ENCODE data around the gene CLDN18.

The CLDN18 gene

GRCh38 chr3:138038725-138039462, 28.9 kb downstream of the CLDN18 start:
- H3K27me3 ChIP-seq (ENCODE audit: insufficient read depth, insufficient read length): no peaks in the 10 kb centered on the region
- no peaks in the 10 kb centered on the region for H3K36me3 ChIP-seq (ENCODE audit: insufficient read depth, insufficient read length, low read length)
- no peak for TF ChIP-seq ZNF274 (IDR thresholded peaks at IDR 0.05; ENCODE audit: low read depth, low read length)
- TF ChIP-seq SUZ12 (IDR thresholded peaks at IDR 0.05; ENCODE audit: extremely low read depth, insufficient read depth, insufficient read length): no peak
- TF ChIP-seq YY1 (IDR thresholded peaks at IDR 0.05; ENCODE audit: insufficient read depth, insufficient read length): no peak
- DNase-seq (ENCODE audit: low read depth, low spot score): no peak
- no peaks in the 10 kb centered on the region for H3K4me1 ChIP-seq (ENCODE audit: insufficient read depth, insufficient read length)
- H3K9me3 ChIP-seq (ENCODE audit: insufficient read depth, low read length): no peaks in the 10 kb centered on the region
- H3K9ac ChIP-seq (ENCODE audit: insufficient read length, low read depth): no peak overlapping the region
- H3K4me3 ChIP-seq (ENCODE audit: insufficient read length, low read depth): no peak overlapping the region

- no peaks in the 10 kb centered on the region for H3K27me3 ChIP-seq (ENCODE audit: insufficient read depth, insufficient read length)
- no peaks in the 10 kb centered on the region for H3K9me3 ChIP-seq (ENCODE audit: insufficient read depth, low read length)
- TF ChIP-seq SUZ12 (IDR thresholded peaks at IDR 0.05; ENCODE audit: extremely low read depth, insufficient read depth, insufficient read length) (no peak), YY1 (IDR thresholded peaks at IDR 0.05; ENCODE audit: insufficient read depth, insufficient read length) (no peak), ZNF274 (IDR thresholded peaks at IDR 0.05; ENCODE audit: low read depth, low read length) (no peak)
- no peak for DNase-seq (ENCODE audit: low read depth, low spot score)
- H3K36me3 ChIP-seq (ENCODE audit: insufficient read depth, insufficient read length, low read length): peaks cover 5% of the 10 kb centered on the region
- H3K9ac ChIP-seq (ENCODE audit: insufficient read length, low read depth): no peak overlapping the region
- no peak overlapping the region for H3K4me3 ChIP-seq (ENCODE audit: insufficient read length, low read depth)
- peaks cover under 1% of the 10 kb centered on the region for H3K4me1 ChIP-seq (ENCODE audit: insufficient read depth, insufficient read length)
These were observed 32.1 kb downstream of the CLDN18 start for GRCh38 chr3:138042043-138042442.

- H3K9me3 ChIP-seq (ENCODE audit: insufficient read depth, low read length): no peaks in the 10 kb centered on the region
- H3K9ac ChIP-seq (ENCODE audit: insufficient read length, low read depth): no peak overlapping the region
- H3K4me1 ChIP-seq (ENCODE audit: insufficient read depth, insufficient read length): peaks cover 2% of the 10 kb centered on the region
- DNase-seq (ENCODE audit: low read depth, low spot score): no peak
- peaks cover 7% of the 10 kb centered on the region for H3K36me3 ChIP-seq (ENCODE audit: insufficient read depth, insufficient read length, low read length)
- H3K27me3 ChIP-seq (ENCODE audit: insufficient read depth, insufficient read length): no peaks in the 10 kb centered on the region
- TF ChIP-seq YY1 (IDR thresholded peaks at IDR 0.05; ENCODE audit: insufficient read depth, insufficient read length): no peak
- no peak overlapping the region for H3K4me3 ChIP-seq (ENCODE audit: insufficient read length, low read depth)
These were observed 33.5 kb downstream of the CLDN18 start for GRCh38 chr3:138043266-138044029.

GRCh38 chr3:138046085-138046484, 36.1 kb downstream of the CLDN18 start:
- Histone ChIP-seq H3K27me3 (ENCODE audit: insufficient read depth, insufficient read length) (no peaks in the 10 kb centered on the region), H3K4me3 (ENCODE audit: insufficient read length, low read depth) (no peak overlapping the region), H3K9ac (ENCODE audit: insufficient read length, low read depth) (no peak overlapping the region), H3K9me3 (ENCODE audit: insufficient read depth, low read length) (no peaks in the 10 kb centered on the region), H3K4me1 (ENCODE audit: insufficient read depth, insufficient read length) (peaks cover 2% of the 10 kb centered on the region), H3K36me3 (ENCODE audit: insufficient read depth, insufficient read length, low read length) (peaks cover 13% of the 10 kb centered on the region)
- DNase-seq (ENCODE audit: low read depth, low spot score): no peak
- TF ChIP-seq SUZ12 (IDR thresholded peaks at IDR 0.05; ENCODE audit: extremely low read depth, insufficient read depth, insufficient read length) (no peak), ZNF274 (IDR thresholded peaks at IDR 0.05; ENCODE audit: low read depth, low read length) (no peak), YY1 (IDR thresholded peaks at IDR 0.05; ENCODE audit: insufficient read depth, insufficient read length) (no peak)

GRCh38 chr3:138046955-138047354, 37.0 kb downstream of the CLDN18 start:
- H3K27me3 ChIP-seq (ENCODE audit: insufficient read depth, insufficient read length): no peaks in the 10 kb centered on the region
- peaks cover 15% of the 10 kb centered on the region for H3K36me3 ChIP-seq (ENCODE audit: insufficient read depth, insufficient read length, low read length)
- peaks cover 2% of the 10 kb centered on the region for H3K4me1 ChIP-seq (ENCODE audit: insufficient read depth, insufficient read length)
- no peak for DNase-seq (ENCODE audit: low read depth, low spot score)
- no peak overlapping the region for H3K9ac ChIP-seq (ENCODE audit: insufficient read length, low read depth)
- no peak for TF ChIP-seq ZNF274 (IDR thresholded peaks at IDR 0.05; ENCODE audit: low read depth, low read length)
- no peak overlapping the region for H3K4me3 ChIP-seq (ENCODE audit: insufficient read length, low read depth)
- H3K9me3 ChIP-seq (ENCODE audit: insufficient read depth, low read length): no peaks in the 10 kb centered on the region

GRCh38 chr3:138047596-138048158, 37.7 kb downstream of the CLDN18 start:
- H3K36me3 ChIP-seq (ENCODE audit: insufficient read depth, insufficient read length, low read length): peaks cover 15% of the 10 kb centered on the region
- TF ChIP-seq ZNF274 (IDR thresholded peaks at IDR 0.05; ENCODE audit: low read depth, low read length) (no peak), SUZ12 (IDR thresholded peaks at IDR 0.05; ENCODE audit: extremely low read depth, insufficient read depth, insufficient read length) (no peak), YY1 (IDR thresholded peaks at IDR 0.05; ENCODE audit: insufficient read depth, insufficient read length) (no peak)
- DNase-seq (ENCODE audit: low read depth, low spot score): no peak
- peaks cover 5% of the 10 kb centered on the region for H3K4me1 ChIP-seq (ENCODE audit: insufficient read depth, insufficient read length)
- H3K27me3 ChIP-seq (ENCODE audit: insufficient read depth, insufficient read length): no peaks in the 10 kb centered on the region
- no peak overlapping the region for H3K9ac ChIP-seq (ENCODE audit: insufficient read length, low read depth)
- H3K9me3 ChIP-seq (ENCODE audit: insufficient read depth, low read length): no peaks in the 10 kb centered on the region
- H3K4me3 ChIP-seq (ENCODE audit: insufficient read length, low read depth): no peak overlapping the region

- no peak overlapping the region for H3K4me3 ChIP-seq (ENCODE audit: insufficient read length, low read depth)
- H3K4me1 ChIP-seq (ENCODE audit: insufficient read depth, insufficient read length): peaks cover 5% of the 10 kb centered on the region
- no peak overlapping the region for H3K9ac ChIP-seq (ENCODE audit: insufficient read length, low read depth)
- no peaks in the 10 kb centered on the region for H3K9me3 ChIP-seq (ENCODE audit: insufficient read depth, low read length)
- no peaks in the 10 kb centered on the region for H3K27me3 ChIP-seq (ENCODE audit: insufficient read depth, insufficient read length)
- no peak for DNase-seq (ENCODE audit: low read depth, low spot score)
- H3K36me3 ChIP-seq (ENCODE audit: insufficient read depth, insufficient read length, low read length): peaks cover 15% of the 10 kb centered on the region
- TF ChIP-seq YY1 (IDR thresholded peaks at IDR 0.05; ENCODE audit: insufficient read depth, insufficient read length) (no peak), ZNF274 (IDR thresholded peaks at IDR 0.05; ENCODE audit: low read depth, low read length) (no peak), SUZ12 (IDR thresholded peaks at IDR 0.05; ENCODE audit: extremely low read depth, insufficient read depth, insufficient read length) (no peak)
These were observed 39.4 kb downstream of the CLDN18 start for GRCh38 chr3:138049157-138049919.

Data from NT2/D1 (cell line).